ENCODE results near the gene SAPCD2. TPM values are rescaled to one million over a fixed set of nuclear protein-coding genes. Genes with fewer than 3 reads are reported as not detected.
A peak's percentile ranks its signal among the peaks of the same experiment; 100 is the strongest.

The SAPCD2 gene
- total and polyA plus RNA-seq, 10 donors = 0.76 to 6.5 (median 2.4) TPM

GRCh38 chr9:137037483-137037882 is 32.9 kb downstream of the SAPCD2 start:
- TF ChIP-seq POLR2AphosphoS5 (IDR thresholded peaks at IDR 0.05) (no peak), CTCF (IDR thresholded peaks at IDR 0.05 in 8 of 11, conservative IDR thresholded peaks at IDR 0.05 in 3 of 11) (no peak), POLR2A (IDR thresholded peaks at IDR 0.05) (no peak)
- intact Hi-C loops (cut with DNase I; ENCODE audit: low total_unique reads) = loop anchor here (5.0 to 10.0 kb wide), 2 partner anchors 93 to 250 kb away; partner anchors contain the start of genes C8G and FBXW5

GRCh38 chr9:137037035-137037434 is 33.3 kb downstream of the SAPCD2 start:
- Histone ChIP-seq H3K4me3 (no peak overlapping the region), H3K27ac (no peak overlapping the region), H3K4me1 (peaks cover 27 to 72% (median 49%) of the 10 kb centered on the region in 6 donors), H3K36me3 (peaks cover 0 to 42% (median 10%) of the 10 kb centered on the region in 6 donors), H3K27me3 (replicated peaks in 1 of 7) (peaks cover 0 to 29% (median 0%) of the 10 kb centered on the region in 7 donors), H3K9me3 (no peaks in the 10 kb centered on the region)
- TF ChIP-seq CTCF (IDR thresholded peaks at IDR 0.05 in 8 of 11, conservative IDR thresholded peaks at IDR 0.05 in 3 of 11) (no peak), POLR2AphosphoS5 (IDR thresholded peaks at IDR 0.05) (peak in 2 of 3 donors; percentile 50 to 79)
- WGBS, 5 donors = 58 to 82% (median 69%) methylated on average over 4 to 13 of the region's 13 CpGs
- DNase-seq = no peak
- intact Hi-C loops (cut with DNase I; ENCODE audit: low total_unique reads) = loop anchor here (5.0 to 10.0 kb wide), 2 partner anchors 92 to 250 kb away; partner anchors contain the start of genes C8G and FBXW5

More at GRCh38 chr9:137037483-137037882, 32.9 kb downstream of the SAPCD2 start:
- DNase-seq = no peak
- Histone ChIP-seq H3K4me1 (peaks cover 22 to 72% (median 47%) of the 10 kb centered on the region in 6 donors), H3K27ac (no peak overlapping the region), H3K36me3 (peaks cover 0 to 42% (median 10%) of the 10 kb centered on the region in 6 donors), H3K4me3 (no peak overlapping the region), H3K9me3 (no peaks in the 10 kb centered on the region), H3K27me3 (replicated peaks in 1 of 7) (peaks cover 0 to 32% (median 0%) of the 10 kb centered on the region in 7 donors)
- WGBS, 5 donors = 84 to 93% (median 89%) methylated on average over 10 of the region's 10 CpGs

- intact Hi-C loops (cut with DNase I; ENCODE audit: low total_unique reads) = loop anchor here (5.0 to 10.0 kb wide), 2 partner anchors 91 to 249 kb away; partner anchors contain the start of genes C8G and FBXW5
- Histone ChIP-seq H3K4me1 (peaks cover 31 to 72% (median 53%) of the 10 kb centered on the region in 6 donors), H3K27me3 (replicated peaks in 1 of 7) (peaks cover 0 to 18% (median 0%) of the 10 kb centered on the region in 7 donors), H3K9me3 (no peaks in the 10 kb centered on the region), H3K4me3 (no peak overlapping the region), H3K27ac (peak overlapping the region in 2 of 8 donors; percentile 93 to 94), H3K36me3 (peaks cover 0 to 42% (median 10%) of the 10 kb centered on the region in 6 donors)
- no peak for DNase-seq
- WGBS, 5 donors = 55 to 89% (median 81%) methylated on average over 5 to 8 of the region's 8 CpGs
- peak in 1 of 3 donors; percentile 28 for TF ChIP-seq POLR2AphosphoS5 (IDR thresholded peaks at IDR 0.05)
- no peak for TF ChIP-seq POLR2A (IDR thresholded peaks at IDR 0.05)
- no peak for TF ChIP-seq CTCF (IDR thresholded peaks at IDR 0.05 in 8 of 11, conservative IDR thresholded peaks at IDR 0.05 in 3 of 11)
These were observed 34.4 kb downstream of the SAPCD2 start for GRCh38 chr9:137035937-137036336.

GRCh38 chr9:137035507-137035834 is 34.9 kb downstream of the SAPCD2 start:
- H3K27me3 ChIP-seq (replicated peaks in 1 of 7) = peaks cover 0 to 14% (median 0%) of the 10 kb centered on the region in 7 donors
- peak overlapping the region in 1 of 8 donors; percentile 86 for H3K4me3 ChIP-seq
- H3K9me3 ChIP-seq = no peaks in the 10 kb centered on the region
- H3K36me3 ChIP-seq = peaks cover 0 to 38% (median 10%) of the 10 kb centered on the region in 6 donors
- TF ChIP-seq CTCF (IDR thresholded peaks at IDR 0.05 in 8 of 11, conservative IDR thresholded peaks at IDR 0.05 in 3 of 11) = peak in 7 of 11 experiments; percentile 1 to 71 (median 46)
- no peak for TF ChIP-seq POLR2A (IDR thresholded peaks at IDR 0.05)
- peak in 2 of 3 donors; percentile 4 to 57 for TF ChIP-seq POLR2AphosphoS5 (IDR thresholded peaks at IDR 0.05)
- 34 to 37% (median 34%) methylated on average over 9 of the region's 9 CpGs; no CpG with 5 or more reads in 1 of the 5 donors for WGBS, 5 donors
- peak overlapping the region in 7 of 8 donors; percentile 80 to 94 (median 84) for H3K27ac ChIP-seq
- intact Hi-C loops (cut with DNase I; ENCODE audit: low total_unique reads) = loop anchor here (5.0 to 10.0 kb wide), 2 partner anchors 91 to 248 kb away; partner anchors contain the start of genes C8G and FBXW5
- DNase-seq = no peak
- H3K4me1 ChIP-seq = peaks cover 36 to 72% (median 55%) of the 10 kb centered on the region in 6 donors

Measured in spleen (tissue), 11 donors.